ENCODE data around the gene AUTS2. TPM values are rescaled to one million over a fixed set of nuclear protein-coding genes. Genes with fewer than 3 reads are reported as not detected.

Gene AUTS2
- total and polyA plus RNA-seq, 4 donors: 4.9 to 24.4 (median 7.0) TPM

DNA sequence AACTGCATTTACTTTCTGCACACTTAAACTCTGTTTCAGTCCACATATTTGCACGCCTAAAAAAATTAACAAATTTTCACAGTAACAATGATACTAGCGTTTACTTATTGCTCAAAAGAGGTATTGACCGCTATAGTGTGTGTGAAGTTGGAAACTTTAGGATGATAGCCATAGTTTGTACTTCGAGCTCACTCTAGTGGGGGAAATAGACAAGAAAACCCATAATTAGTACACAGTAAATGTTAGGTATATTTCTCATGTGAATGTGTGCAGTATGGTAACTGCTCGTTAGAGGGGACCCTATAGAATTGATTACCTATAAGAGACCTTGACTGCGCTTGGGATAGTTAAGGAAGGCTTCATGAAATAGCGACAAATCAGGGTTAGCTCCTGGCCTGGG lies 238.4 kb downstream of the AUTS2 start:
- TF ChIP-seq, protein P1, sequence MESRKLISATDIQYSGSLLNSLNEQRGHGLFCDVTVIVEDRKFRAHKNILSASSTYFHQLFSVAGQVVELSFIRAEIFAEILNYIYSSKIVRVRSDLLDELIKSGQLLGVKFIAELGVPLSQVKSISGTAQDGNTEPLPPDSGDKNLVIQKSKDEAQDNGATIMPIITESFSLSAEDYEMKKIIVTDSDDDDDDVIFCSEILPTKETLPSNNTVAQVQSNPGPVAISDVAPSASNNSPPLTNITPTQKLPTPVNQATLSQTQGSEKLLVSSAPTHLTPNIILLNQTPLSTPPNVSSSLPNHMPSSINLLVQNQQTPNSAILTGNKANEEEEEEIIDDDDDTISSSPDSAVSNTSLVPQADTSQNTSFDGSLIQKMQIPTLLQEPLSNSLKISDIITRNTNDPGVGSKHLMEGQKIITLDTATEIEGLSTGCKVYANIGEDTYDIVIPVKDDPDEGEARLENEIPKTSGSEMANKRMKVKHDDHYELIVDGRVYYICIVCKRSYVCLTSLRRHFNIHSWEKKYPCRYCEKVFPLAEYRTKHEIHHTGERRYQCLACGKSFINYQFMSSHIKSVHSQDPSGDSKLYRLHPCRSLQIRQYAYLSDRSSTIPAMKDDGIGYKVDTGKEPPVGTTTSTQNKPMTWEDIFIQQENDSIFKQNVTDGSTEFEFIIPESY (IDR thresholded peaks at IDR 0.05): no peak
- peak; percentile 21 to 27 for TF ChIP-seq RAD21 (IDR thresholded peaks at IDR 0.05)
- Histone ChIP-seq H3K4me3 (ENCODE audit: low read depth in 1 of 3, low read length in 3 of 3) (no peak overlapping the region), H3K9me3 (ENCODE audit: control insufficient read depth in 4 of 4, low read length in 3 of 4) (no peaks in the 10 kb centered on the region), H3K9ac (ENCODE audit: low read depth in 1 of 2, low read length in 2 of 2) (no peak overlapping the region), H3K27ac (ENCODE audit: low read depth in 1 of 2, low read length in 2 of 2) (no peak overlapping the region), H3K4me1 (ENCODE audit: control insufficient read depth in 4 of 4, insufficient read depth in 4 of 4, low read length in 3 of 4) (no peaks in the 10 kb centered on the region), H3K36me3 (ENCODE audit: control insufficient read depth in 4 of 4, insufficient read depth in 3 of 4, low read depth in 1 of 4, low read length in 3 of 4) (no peaks in the 10 kb centered on the region), H3K27me3 (ENCODE audit: control insufficient read depth in 4 of 4, insufficient read depth in 4 of 4, low read length in 3 of 4) (no peaks in the 10 kb centered on the region)
- WGBS: 79% methylated on average over 7 of the region's 7 CpGs
- no peak for DNase-seq (ENCODE audit: low spot score)

DNA sequence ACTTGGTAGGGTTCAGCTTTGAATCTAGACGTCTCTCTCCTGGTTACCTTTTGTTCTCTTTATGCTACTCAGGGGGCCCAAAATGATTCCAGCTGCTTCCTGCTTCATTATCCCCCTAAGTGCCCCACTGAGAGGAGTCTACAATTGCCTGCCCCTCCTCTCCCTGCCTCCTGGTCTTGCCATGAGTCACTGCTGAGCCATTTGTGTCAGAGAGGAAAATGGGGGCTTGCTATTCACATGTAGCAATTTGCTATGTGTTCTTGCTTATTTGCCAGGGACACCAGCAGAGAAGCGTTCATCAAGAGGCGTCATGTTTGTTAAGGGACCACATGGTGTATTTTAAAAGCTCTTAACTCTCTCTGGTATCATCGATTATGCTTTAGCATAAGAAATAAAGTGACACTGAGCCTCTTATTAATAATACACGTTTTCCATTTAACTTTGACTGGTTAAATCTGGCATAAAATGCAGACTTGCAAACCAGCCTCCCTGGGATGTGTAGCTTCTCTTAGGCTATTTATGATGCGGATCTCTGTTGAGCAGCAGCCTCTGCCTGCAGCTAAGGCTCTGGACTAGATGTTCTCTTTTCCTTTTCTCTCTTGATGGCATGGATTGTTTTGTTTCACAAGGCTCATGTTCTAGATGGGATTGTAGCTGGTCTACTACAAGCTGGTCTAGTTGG lies 239.3 kb downstream of the AUTS2 start:
- Histone ChIP-seq H3K36me3 (ENCODE audit: control insufficient read depth in 4 of 4, insufficient read depth in 3 of 4, low read depth in 1 of 4, low read length in 3 of 4) (no peaks in the 10 kb centered on the region), H3K27me3 (ENCODE audit: control insufficient read depth in 4 of 4, insufficient read depth in 4 of 4, low read length in 3 of 4) (no peaks in the 10 kb centered on the region), H3K27ac (ENCODE audit: low read depth in 1 of 2, low read length in 2 of 2) (no peak overlapping the region), H3K4me3 (ENCODE audit: low read depth in 1 of 3, low read length in 3 of 3) (no peak overlapping the region), H3K9me3 (ENCODE audit: control insufficient read depth in 4 of 4, low read length in 3 of 4) (no peaks in the 10 kb centered on the region), H3K4me1 (ENCODE audit: control insufficient read depth in 4 of 4, insufficient read depth in 4 of 4, low read length in 3 of 4) (no peaks in the 10 kb centered on the region), H3K9ac (ENCODE audit: low read depth in 1 of 2, low read length in 2 of 2) (no peak overlapping the region)
- 82% methylated on average over 6 of the region's 6 CpGs for WGBS
- no peak for DNase-seq (ENCODE audit: low spot score)
- no peak for TF ChIP-seq HNF4G (IDR thresholded peaks at IDR 0.05)
- no peak for TF ChIP-seq FOXA2 (IDR thresholded peaks at IDR 0.05)
- TF ChIP-seq, protein P2, sequence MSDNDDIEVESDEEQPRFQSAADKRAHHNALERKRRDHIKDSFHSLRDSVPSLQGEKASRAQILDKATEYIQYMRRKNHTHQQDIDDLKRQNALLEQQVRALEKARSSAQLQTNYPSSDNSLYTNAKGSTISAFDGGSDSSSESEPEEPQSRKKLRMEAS (IDR thresholded peaks at IDR 0.05): no peak
- TF ChIP-seq, protein P1 (IDR thresholded peaks at IDR 0.05): no peak
- TF ChIP-seq, protein P3, sequence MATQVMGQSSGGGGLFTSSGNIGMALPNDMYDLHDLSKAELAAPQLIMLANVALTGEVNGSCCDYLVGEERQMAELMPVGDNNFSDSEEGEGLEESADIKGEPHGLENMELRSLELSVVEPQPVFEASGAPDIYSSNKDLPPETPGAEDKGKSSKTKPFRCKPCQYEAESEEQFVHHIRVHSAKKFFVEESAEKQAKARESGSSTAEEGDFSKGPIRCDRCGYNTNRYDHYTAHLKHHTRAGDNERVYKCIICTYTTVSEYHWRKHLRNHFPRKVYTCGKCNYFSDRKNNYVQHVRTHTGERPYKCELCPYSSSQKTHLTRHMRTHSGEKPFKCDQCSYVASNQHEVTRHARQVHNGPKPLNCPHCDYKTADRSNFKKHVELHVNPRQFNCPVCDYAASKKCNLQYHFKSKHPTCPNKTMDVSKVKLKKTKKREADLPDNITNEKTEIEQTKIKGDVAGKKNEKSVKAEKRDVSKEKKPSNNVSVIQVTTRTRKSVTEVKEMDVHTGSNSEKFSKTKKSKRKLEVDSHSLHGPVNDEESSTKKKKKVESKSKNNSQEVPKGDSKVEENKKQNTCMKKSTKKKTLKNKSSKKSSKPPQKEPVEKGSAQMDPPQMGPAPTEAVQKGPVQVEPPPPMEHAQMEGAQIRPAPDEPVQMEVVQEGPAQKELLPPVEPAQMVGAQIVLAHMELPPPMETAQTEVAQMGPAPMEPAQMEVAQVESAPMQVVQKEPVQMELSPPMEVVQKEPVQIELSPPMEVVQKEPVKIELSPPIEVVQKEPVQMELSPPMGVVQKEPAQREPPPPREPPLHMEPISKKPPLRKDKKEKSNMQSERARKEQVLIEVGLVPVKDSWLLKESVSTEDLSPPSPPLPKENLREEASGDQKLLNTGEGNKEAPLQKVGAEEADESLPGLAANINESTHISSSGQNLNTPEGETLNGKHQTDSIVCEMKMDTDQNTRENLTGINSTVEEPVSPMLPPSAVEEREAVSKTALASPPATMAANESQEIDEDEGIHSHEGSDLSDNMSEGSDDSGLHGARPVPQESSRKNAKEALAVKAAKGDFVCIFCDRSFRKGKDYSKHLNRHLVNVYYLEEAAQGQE (IDR thresholded peaks at IDR 0.05): no peak
- no peak for TF ChIP-seq RAD21 (IDR thresholded peaks at IDR 0.05)
- no peak for TF ChIP-seq HNF4A (conservative IDR thresholded peaks at IDR 0.05)
- no peak for TF ChIP-seq FOXA1 (IDR thresholded peaks at IDR 0.05)
- TF ChIP-seq, protein P4, sequence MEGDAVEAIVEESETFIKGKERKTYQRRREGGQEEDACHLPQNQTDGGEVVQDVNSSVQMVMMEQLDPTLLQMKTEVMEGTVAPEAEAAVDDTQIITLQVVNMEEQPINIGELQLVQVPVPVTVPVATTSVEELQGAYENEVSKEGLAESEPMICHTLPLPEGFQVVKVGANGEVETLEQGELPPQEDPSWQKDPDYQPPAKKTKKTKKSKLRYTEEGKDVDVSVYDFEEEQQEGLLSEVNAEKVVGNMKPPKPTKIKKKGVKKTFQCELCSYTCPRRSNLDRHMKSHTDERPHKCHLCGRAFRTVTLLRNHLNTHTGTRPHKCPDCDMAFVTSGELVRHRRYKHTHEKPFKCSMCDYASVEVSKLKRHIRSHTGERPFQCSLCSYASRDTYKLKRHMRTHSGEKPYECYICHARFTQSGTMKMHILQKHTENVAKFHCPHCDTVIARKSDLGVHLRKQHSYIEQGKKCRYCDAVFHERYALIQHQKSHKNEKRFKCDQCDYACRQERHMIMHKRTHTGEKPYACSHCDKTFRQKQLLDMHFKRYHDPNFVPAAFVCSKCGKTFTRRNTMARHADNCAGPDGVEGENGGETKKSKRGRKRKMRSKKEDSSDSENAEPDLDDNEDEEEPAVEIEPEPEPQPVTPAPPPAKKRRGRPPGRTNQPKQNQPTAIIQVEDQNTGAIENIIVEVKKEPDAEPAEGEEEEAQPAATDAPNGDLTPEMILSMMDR (IDR thresholded peaks at IDR 0.05; ENCODE audit: low read depth, low read length, missing input control): no peak
